Muscle of leg (tissue), 11 donors: Measurements from ENCODE around the gene NKAIN2. TPM values are rescaled to one million over a fixed set of nuclear protein-coding genes. Genes with fewer than 3 reads are reported as not detected.

Experiments used
- DNase-seq: peaks from one replicate; pipeline ENCODE4 v3.0.0; 2013
- H3K27ac ChIP-seq: one replicate; pipeline ENCODE4 v1.5.1; 2013; ENCODE audit warnings: mild to moderate bottlenecking, low read length, control low read depth
- H3K27me3 ChIP-seq: one replicate; pipeline ENCODE4 v1.6.1; 2013; ENCODE audit warnings: low read length; ENCODE audit not compliant: control insufficient read depth, insufficient read depth
- H3K36me3 ChIP-seq: one replicate; pipeline ENCODE4 v1.6.1; 2013; ENCODE audit warnings: low read length; ENCODE audit not compliant: control insufficient read depth, insufficient read depth
- H3K4me1 ChIP-seq: one replicate; pipeline ENCODE4 v1.6.1; 2013; ENCODE audit warnings: low read length; ENCODE audit not compliant: control insufficient read depth, insufficient read depth
- H3K4me3 ChIP-seq: one replicate; pipeline ENCODE4 v1.5.1; 2013; ENCODE audit warnings: low read length, control low read depth
- H3K9me3 ChIP-seq: replicated peaks from 2 replicates; pipeline ENCODE4 v1.6.1; 2013; ENCODE audit warnings: low read depth, low read length; ENCODE audit not compliant: control insufficient read depth
- WGBS: methylation state at CpG from one replicate; pipeline ENCODE4 v1.1.5; 2013; ENCODE audit warnings: missing lambda C conversion rate; ENCODE audit not compliant: insufficient coverage; 5-methylcytosine and 5-hydroxymethylcytosine counted together
- polyA plus RNA-seq, 8 donors: library from polyadenylated mRNA; unstranded; fragments of 120-200 nt; gene quantifications; one replicate each; pipeline versions ENCODE4 v1.2.1 to v1.2.3, GENCODE V29; 2013; ENCODE audit warnings: inconsistent platforms in 1 of 8, low replicate concordance in 1 of 8; ENCODE audit not compliant: insufficient read length in 8 of 8, insufficient read depth in 1 of 8
- total RNA-seq: library from RNA; stranded (reverse); fragments of 120-200 nt; gene quantifications from one replicate; pipeline ENCODE4 v1.2.4, GENCODE V29; 2013

The NKAIN2 gene
- total and polyA plus RNA-seq, 9 donors, result 2.5 to 10.1 (median 7.9) TPM

- WGBS, result 48% methylated on average over 2 of the region's 7 CpGs
- no peak for DNase-seq
- no peak overlapping the region for H3K27ac ChIP-seq
- H3K4me1 ChIP-seq, result no peaks in the 10 kb centered on the region
- no peak overlapping the region for H3K4me3 ChIP-seq
- no peaks in the 10 kb centered on the region for H3K27me3 ChIP-seq
- no peaks in the 10 kb centered on the region for H3K9me3 ChIP-seq
- no peaks in the 10 kb centered on the region for H3K36me3 ChIP-seq
These were observed 627.2 kb downstream of the NKAIN2 start for GRCh38 chr6:124430740-124431318.

GRCh38 chr6:124432620-124433019 is 629.0 kb downstream of the NKAIN2 start:
- 100% methylated on average over 1 of the region's 1 CpG for WGBS

GRCh38 chr6:124433387-124434160 is 629.9 kb downstream of the NKAIN2 start:
- no peak for DNase-seq
- no peak overlapping the region for H3K27ac ChIP-seq
- no peaks in the 10 kb centered on the region for H3K36me3 ChIP-seq
- H3K27me3 ChIP-seq, result no peaks in the 10 kb centered on the region
- WGBS, result 83% methylated on average over 3 of the region's 6 CpGs
- H3K4me3 ChIP-seq, result no peak overlapping the region
- H3K9me3 ChIP-seq, result no peaks in the 10 kb centered on the region
- no peaks in the 10 kb centered on the region for H3K4me1 ChIP-seq

More at GRCh38 chr6:124432620-124433019, 629.0 kb downstream of the NKAIN2 start:
- no peak overlapping the region for H3K27ac ChIP-seq
- no peaks in the 10 kb centered on the region for H3K36me3 ChIP-seq
- no peaks in the 10 kb centered on the region for H3K27me3 ChIP-seq
- DNase-seq, result no peak
- H3K9me3 ChIP-seq, result no peaks in the 10 kb centered on the region
- H3K4me1 ChIP-seq, result no peaks in the 10 kb centered on the region
- H3K4me3 ChIP-seq, result no peak overlapping the region

- DNase-seq, result no peak
- no CpG with 5 or more reads among the region's 2 CpGs for WGBS
- no peaks in the 10 kb centered on the region for H3K9me3 ChIP-seq
- no peaks in the 10 kb centered on the region for H3K27me3 ChIP-seq
- no peaks in the 10 kb centered on the region for H3K4me1 ChIP-seq
- no peaks in the 10 kb centered on the region for H3K36me3 ChIP-seq
- H3K27ac ChIP-seq, result no peak overlapping the region
- H3K4me3 ChIP-seq, result no peak overlapping the region
These were observed 630.8 kb downstream of the NKAIN2 start for GRCh38 chr6:124434421-124434820.

- Histone ChIP-seq H3K4me3 (no peak overlapping the region), H3K36me3 (no peaks in the 10 kb centered on the region), H3K4me1 (no peaks in the 10 kb centered on the region), H3K27me3 (no peaks in the 10 kb centered on the region), H3K9me3 (no peaks in the 10 kb centered on the region), H3K27ac (no peak overlapping the region)
- no peak for DNase-seq
- 84% methylated on average over 3 of the region's 3 CpGs for whole genome bisulfite sequencing
These were observed 633.1 kb downstream of the NKAIN2 start for GRCh38 chr6:124436803-124437202.

- WGBS, result 25% methylated on average over 4 of the region's 4 CpGs
- peak; percentile 77 for DNase-seq
- H3K4me3 ChIP-seq, result no peak overlapping the region
- H3K36me3 ChIP-seq, result no peaks in the 10 kb centered on the region
- H3K27me3 ChIP-seq, result no peaks in the 10 kb centered on the region
- no peaks in the 10 kb centered on the region for H3K9me3 ChIP-seq
- H3K27ac ChIP-seq, result no peak overlapping the region
- H3K4me1 ChIP-seq, result no peaks in the 10 kb centered on the region
These were observed 634.9 kb downstream of the NKAIN2 start for GRCh38 chr6:124438546-124439065.

GRCh38 chr6:124441450-124441849 is 637.8 kb downstream of the NKAIN2 start:
- peak; percentile 15 for DNase-seq
- H3K9me3 ChIP-seq, result no peaks in the 10 kb centered on the region
- H3K4me1 ChIP-seq, result no peaks in the 10 kb centered on the region
- H3K4me3 ChIP-seq, result no peak overlapping the region
- no peaks in the 10 kb centered on the region for H3K36me3 ChIP-seq
- H3K27me3 ChIP-seq, result no peaks in the 10 kb centered on the region
- WGBS, result 82% methylated on average over 2 of the region's 3 CpGs
- no peak overlapping the region for H3K27ac ChIP-seq

GRCh38 chr6:124443541-124443940 is 639.9 kb downstream of the NKAIN2 start:
- H3K4me3 ChIP-seq, result no peak overlapping the region
- no peak overlapping the region for H3K27ac ChIP-seq
- WGBS, result no CpG with 5 or more reads among the region's 2 CpGs
- no peaks in the 10 kb centered on the region for H3K36me3 ChIP-seq
- H3K4me1 ChIP-seq, result no peaks in the 10 kb centered on the region
- no peak for DNase-seq
- H3K27me3 ChIP-seq, result no peaks in the 10 kb centered on the region
- H3K9me3 ChIP-seq, result no peaks in the 10 kb centered on the region

- H3K36me3 ChIP-seq, result no peaks in the 10 kb centered on the region
- WGBS, result no CpG with 5 or more reads among the region's 3 CpGs
These were observed 641.9 kb downstream of the NKAIN2 start for GRCh38 chr6:124445581-124445980.

GRCh38 chr6:124446961-124447360 is 643.3 kb downstream of the NKAIN2 start:
- H3K4me3 ChIP-seq, result no peak overlapping the region
- 0% methylated on average over 1 of the region's 3 CpGs for WGBS
- H3K4me1 ChIP-seq, result no peaks in the 10 kb centered on the region
- H3K9me3 ChIP-seq, result no peaks in the 10 kb centered on the region
- DNase-seq, result no peak
- H3K27ac ChIP-seq, result no peak overlapping the region
- no peaks in the 10 kb centered on the region for H3K36me3 ChIP-seq
- H3K27me3 ChIP-seq, result no peaks in the 10 kb centered on the region

More at GRCh38 chr6:124445581-124445980, 641.9 kb downstream of the NKAIN2 start:
- H3K4me1 ChIP-seq, result no peaks in the 10 kb centered on the region
- no peaks in the 10 kb centered on the region for H3K9me3 ChIP-seq
- H3K27ac ChIP-seq, result no peak overlapping the region
- H3K27me3 ChIP-seq, result no peaks in the 10 kb centered on the region
- H3K4me3 ChIP-seq, result no peak overlapping the region
- DNase-seq, result no peak
